Breast epithelium (tissue), 3 donors: ENCODE results near the gene APOA1.

Experiments
- POLR2A ChIP-seq: fragments of 450-650 bp; IDR thresholded peaks from one replicate; pipeline ENCODE4 v1.6.1; 2016; ENCODE audit warnings: antibody characterized with exemption, mild to moderate bottlenecking, moderate library complexity
- TF ChIP-seq, protein P1 (sequence below), 3 donors: fragments of 450-650 bp; IDR thresholded peaks; one replicate each; pipeline ENCODE4 v1.5.1; 2016 to 2017; ENCODE audit warnings: antibody characterized with exemption in 3 of 3, mild to moderate bottlenecking in 3 of 3, moderate library complexity in 3 of 3

DNA sequence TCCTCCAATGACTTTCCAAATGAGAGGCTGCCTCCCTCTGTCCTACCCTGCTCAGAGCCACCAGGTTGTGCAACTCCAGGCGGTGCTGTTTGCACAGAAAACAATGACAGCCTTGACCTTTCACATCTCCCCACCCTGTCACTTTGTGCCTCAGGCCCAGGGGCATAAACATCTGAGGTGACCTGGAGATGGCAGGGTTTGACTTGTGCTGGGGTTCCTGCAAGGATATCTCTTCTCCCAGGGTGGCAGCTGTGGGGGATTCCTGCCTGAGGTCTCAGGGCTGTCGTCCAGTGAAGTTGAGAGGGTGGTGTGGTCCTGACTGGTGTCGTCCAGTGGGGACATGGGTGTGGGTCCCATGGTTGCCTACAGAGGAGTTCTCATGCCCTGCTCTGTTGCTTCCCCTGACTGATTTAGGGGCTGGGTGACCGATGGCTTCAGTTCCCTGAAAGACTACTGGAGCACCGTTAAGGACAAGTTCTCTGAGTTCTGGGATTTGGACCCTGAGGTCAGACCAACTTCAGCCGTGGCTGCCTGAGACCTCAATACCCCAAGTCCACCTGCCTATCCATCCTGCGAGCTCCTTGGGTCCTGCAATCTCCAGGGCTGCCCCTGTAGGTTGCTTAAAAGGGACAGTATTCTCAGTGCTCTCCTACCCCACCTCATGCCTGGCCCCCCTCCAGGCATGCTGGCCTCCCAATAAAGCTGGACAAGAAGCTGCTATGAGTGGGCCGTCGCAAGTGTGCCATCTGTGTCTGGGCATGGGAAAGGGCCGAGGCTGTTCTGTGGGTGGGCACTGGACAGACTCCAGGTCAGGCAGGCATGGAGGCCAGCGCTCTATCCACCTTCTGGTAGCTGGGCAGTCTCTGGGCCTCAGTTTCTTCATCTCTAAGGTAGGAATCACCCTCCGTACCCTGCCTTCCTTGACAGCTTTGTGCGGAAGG, 4.8 kb downstream of the APOA1 start:
- no peak for TF ChIP-seq POLR2A
- TF ChIP-seq, protein P1, sequence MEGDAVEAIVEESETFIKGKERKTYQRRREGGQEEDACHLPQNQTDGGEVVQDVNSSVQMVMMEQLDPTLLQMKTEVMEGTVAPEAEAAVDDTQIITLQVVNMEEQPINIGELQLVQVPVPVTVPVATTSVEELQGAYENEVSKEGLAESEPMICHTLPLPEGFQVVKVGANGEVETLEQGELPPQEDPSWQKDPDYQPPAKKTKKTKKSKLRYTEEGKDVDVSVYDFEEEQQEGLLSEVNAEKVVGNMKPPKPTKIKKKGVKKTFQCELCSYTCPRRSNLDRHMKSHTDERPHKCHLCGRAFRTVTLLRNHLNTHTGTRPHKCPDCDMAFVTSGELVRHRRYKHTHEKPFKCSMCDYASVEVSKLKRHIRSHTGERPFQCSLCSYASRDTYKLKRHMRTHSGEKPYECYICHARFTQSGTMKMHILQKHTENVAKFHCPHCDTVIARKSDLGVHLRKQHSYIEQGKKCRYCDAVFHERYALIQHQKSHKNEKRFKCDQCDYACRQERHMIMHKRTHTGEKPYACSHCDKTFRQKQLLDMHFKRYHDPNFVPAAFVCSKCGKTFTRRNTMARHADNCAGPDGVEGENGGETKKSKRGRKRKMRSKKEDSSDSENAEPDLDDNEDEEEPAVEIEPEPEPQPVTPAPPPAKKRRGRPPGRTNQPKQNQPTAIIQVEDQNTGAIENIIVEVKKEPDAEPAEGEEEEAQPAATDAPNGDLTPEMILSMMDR (IDR thresholded peaks at IDR 0.05): no peak
